SK-N-SH (cell line): ENCODE measurements around the gene C14orf119. TPM values are rescaled to one million over a fixed set of nuclear protein-coding genes. Genes with fewer than 3 reads are reported as not detected.

Experiments used
- CHD2 ChIP-seq: fragments of 150-350 bp; IDR thresholded peaks from 2 replicates; pipeline ENCODE4 v1.6.1; 2018; ENCODE audit warnings: low read length; ENCODE audit not compliant: partially characterized antibody
- ELF1 ChIP-seq: IDR thresholded peaks from 2 replicates; pipeline ENCODE4 v1.4.0; 2012
- EP300 ChIP-seq, 2 experiments: IDR thresholded peaks; 2 replicates each; pipeline versions ENCODE4 v1.4.0 to v1.6.1; 2012; ENCODE audit warnings: borderline replicate concordance in 1 of 2, low read depth in 1 of 2, low read length in 1 of 2
- EZH2phosphoT487 ChIP-seq: fragments of 200-600 bp; sonication (generic); IDR thresholded peaks from 2 replicates; pipeline ENCODE4 v1.6.1; 2017; ENCODE audit warnings: low read depth, mixed run types, mild to moderate bottlenecking, antibody characterized with exemption, moderate library complexity, borderline replicate concordance
- FOSL2 ChIP-seq: IDR thresholded peaks from 2 replicates; pipeline ENCODE4 v1.4.0; 2012; ENCODE audit warnings: low read depth, mild to moderate bottlenecking, moderate library complexity, borderline replicate concordance
- FOXJ3 ChIP-seq: sonication (generic); formaldehyde crosslinking; IDR thresholded peaks from 2 replicates; pipeline ENCODE4 v1.5.1; 2020; ENCODE audit warnings: mild to moderate bottlenecking, missing genetic modification reagents
- FOXM1 ChIP-seq: IDR thresholded peaks from 2 replicates; pipeline ENCODE4 v1.4.0; 2012; ENCODE audit warnings: low read depth, mild to moderate bottlenecking
- GABPA ChIP-seq: IDR thresholded peaks from 2 replicates; pipeline ENCODE4 v1.4.0; 2012; ENCODE audit warnings: low read depth, mild to moderate bottlenecking
- GATA2 ChIP-seq: sonication (generic); formaldehyde crosslinking; IDR thresholded peaks from 2 replicates; pipeline ENCODE4 v1.5.0; 2020; ENCODE audit warnings: mild to moderate bottlenecking, missing genetic modification reagents
- JUND ChIP-seq: IDR thresholded peaks from 2 replicates; pipeline ENCODE4 v1.4.0; 2012
- MEF2A ChIP-seq: IDR thresholded peaks from 2 replicates; pipeline ENCODE4 v1.4.0; 2012; ENCODE audit warnings: low read depth, borderline replicate concordance
- NFIC ChIP-seq: IDR thresholded peaks from 2 replicates; pipeline ENCODE4 v1.4.0; 2012; ENCODE audit warnings: borderline replicate concordance
- NRF1 ChIP-seq: IDR thresholded peaks from 2 replicates; pipeline ENCODE4 v1.6.1; 2012; ENCODE audit warnings: low read depth, mild to moderate bottlenecking, low read length
- PBX3 ChIP-seq: IDR thresholded peaks from 2 replicates; pipeline ENCODE4; 2012
- POLR2AphosphoS5 ChIP-seq: IDR thresholded peaks from 2 replicates; pipeline ENCODE4 v1.6.1; 2012; ENCODE audit warnings: low read depth, low read length
- RAD21 ChIP-seq: IDR thresholded peaks from 2 replicates; pipeline ENCODE4 v1.6.1; 2012; ENCODE audit warnings: mild to moderate bottlenecking, low read length
- RCOR1 ChIP-seq: fragments of 150-350 bp; IDR thresholded peaks from 2 replicates; pipeline ENCODE4 v1.6.1; 2017; ENCODE audit warnings: antibody characterized with exemption, low read length
- RFX5 ChIP-seq: IDR thresholded peaks from 2 replicates; pipeline ENCODE4 v1.6.1; 2012; ENCODE audit warnings: mild to moderate bottlenecking, improper control_type of control experiment, low read length
- RXRA ChIP-seq: IDR thresholded peaks from 2 replicates; pipeline ENCODE4 v1.4.0; 2012; ENCODE audit warnings: low read depth, mild to moderate bottlenecking, borderline replicate concordance
- SIN3A ChIP-seq: IDR thresholded peaks from 2 replicates; pipeline ENCODE4 v1.6.1; 2012; ENCODE audit warnings: low read depth, mild to moderate bottlenecking, low read length, moderate library complexity, borderline replicate concordance
- SMC3 ChIP-seq: IDR thresholded peaks from 2 replicates; pipeline ENCODE4 v1.6.1; 2012; ENCODE audit warnings: low read depth, low read length, improper control_type of control experiment
- TAF1 ChIP-seq: IDR thresholded peaks from 2 replicates; pipeline ENCODE4 v1.6.1; 2012; ENCODE audit warnings: low read depth, mild to moderate bottlenecking, low read length, moderate library complexity, borderline replicate concordance
- TCF12 ChIP-seq: IDR thresholded peaks from 2 replicates; pipeline ENCODE4 v1.4.0; 2012
- TEAD4 ChIP-seq: IDR thresholded peaks from 2 replicates; pipeline ENCODE4 v1.4.0; 2012; ENCODE audit warnings: mild to moderate bottlenecking, borderline replicate concordance; ENCODE audit not compliant: insufficient read depth
- polyA plus RNA-seq, 3 experiments: library from polyadenylated mRNA; depleted of rRNA; stranded (reverse); fragments of >200 nt; gene quantifications; 2 replicates each; pipeline ENCODE4 v1.2.3, GENCODE V29; 2012
- TF ChIP-seq, protein P1 (sequence below): fragments of 150-350 bp; IDR thresholded peaks from 2 replicates; pipeline ENCODE4 v1.6.1; 2016; ENCODE audit warnings: mild to moderate bottlenecking, low read depth, low read length
- TF ChIP-seq, protein P2 (sequence below): fragments of 200-600 bp; sonication (generic); IDR thresholded peaks from 2 replicates; pipeline ENCODE4 v1.6.1; 2017; ENCODE audit warnings: antibody characterized with exemption, mild to moderate bottlenecking, moderate library complexity
- TF ChIP-seq, protein P3 (sequence below): IDR thresholded peaks from 2 replicates; pipeline ENCODE4 v1.4.0; 2012; ENCODE audit warnings: low read depth

Gene C14orf119
- polyA plus RNA-seq, 1 of the 3 experiments (the other 2 are of a cell fraction), result 55.2 TPM

DNA sequence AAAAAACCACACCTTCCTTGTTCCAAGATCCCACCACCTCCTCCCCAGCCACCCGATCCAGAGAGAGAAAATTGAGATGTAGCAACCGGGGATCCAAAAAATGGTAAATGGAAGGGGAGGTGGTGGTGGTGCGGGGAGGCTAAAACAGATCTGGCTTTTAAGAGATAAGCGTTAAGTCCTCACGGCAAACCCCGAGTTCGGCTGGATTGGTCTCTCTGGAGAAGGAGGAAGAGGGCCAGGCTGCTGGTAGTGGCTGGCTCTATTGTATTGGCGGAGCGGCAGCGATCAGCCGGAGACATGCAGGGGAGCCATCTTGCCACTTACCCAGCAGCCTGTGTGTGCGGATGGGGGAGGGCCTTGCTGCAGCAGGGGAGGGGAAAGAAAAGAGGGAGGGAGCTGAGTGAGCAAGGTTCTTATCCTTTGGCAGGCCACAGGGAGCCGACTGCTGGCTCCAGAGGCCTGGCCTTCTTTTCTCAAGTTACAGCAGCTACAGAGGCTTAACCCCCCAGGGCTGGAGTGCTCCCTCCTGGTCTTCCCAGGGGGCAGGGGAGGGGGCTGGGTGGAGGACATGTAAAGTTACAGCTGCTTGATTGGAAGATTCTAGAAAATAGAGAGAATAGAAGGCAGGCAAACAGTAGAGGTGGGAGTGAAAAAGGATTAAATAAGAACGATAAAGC lies 23.9 kb upstream of the C14orf119 start (continued):
- TF ChIP-seq PBX3 (peak; percentile 15; the same call in 1 of the 2 replicates), MEF2A (no peak), NFIC (no peak), RFX5 (no peak), GATA2 (CRISPR knock-in tag) (no peak), RXRA (peak; percentile 27; the same call in 1 of the 2 replicates), SMC3 (no peak), GABPA (no peak), SIN3A (no peak), FOXJ3 (no peak), ELF1 (no peak; the same call in 1 of the 2 replicates), CHD2 (peak; percentile 9), NRF1 (no peak), RCOR1 (no peak), EP300 (IDR thresholded peaks at IDR 0.05; ENCODE audit: borderline replicate concordance in 1 of 2, low read depth in 1 of 2, low read length in 1 of 2) (0 out of 4 replicates have a peak, but pooled peaks of 1 of the 2 experiments have one; percentile 19), FOXM1 (no peak), TEAD4 (no peak), EZH2phosphoT487 (no peak), FOSL2 (no peak), POLR2AphosphoS5 (peak; percentile 94), TAF1 (peak; percentile 97), TCF12 (peak; percentile 23; the same call in 1 of the 2 replicates), RAD21 (no peak), JUND (no peak)
- TF ChIP-seq, protein P1, sequence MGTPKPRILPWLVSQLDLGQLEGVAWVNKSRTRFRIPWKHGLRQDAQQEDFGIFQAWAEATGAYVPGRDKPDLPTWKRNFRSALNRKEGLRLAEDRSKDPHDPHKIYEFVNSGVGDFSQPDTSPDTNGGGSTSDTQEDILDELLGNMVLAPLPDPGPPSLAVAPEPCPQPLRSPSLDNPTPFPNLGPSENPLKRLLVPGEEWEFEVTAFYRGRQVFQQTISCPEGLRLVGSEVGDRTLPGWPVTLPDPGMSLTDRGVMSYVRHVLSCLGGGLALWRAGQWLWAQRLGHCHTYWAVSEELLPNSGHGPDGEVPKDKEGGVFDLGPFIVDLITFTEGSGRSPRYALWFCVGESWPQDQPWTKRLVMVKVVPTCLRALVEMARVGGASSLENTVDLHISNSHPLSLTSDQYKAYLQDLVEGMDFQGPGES, result no peak
- TF ChIP-seq, protein P2, sequence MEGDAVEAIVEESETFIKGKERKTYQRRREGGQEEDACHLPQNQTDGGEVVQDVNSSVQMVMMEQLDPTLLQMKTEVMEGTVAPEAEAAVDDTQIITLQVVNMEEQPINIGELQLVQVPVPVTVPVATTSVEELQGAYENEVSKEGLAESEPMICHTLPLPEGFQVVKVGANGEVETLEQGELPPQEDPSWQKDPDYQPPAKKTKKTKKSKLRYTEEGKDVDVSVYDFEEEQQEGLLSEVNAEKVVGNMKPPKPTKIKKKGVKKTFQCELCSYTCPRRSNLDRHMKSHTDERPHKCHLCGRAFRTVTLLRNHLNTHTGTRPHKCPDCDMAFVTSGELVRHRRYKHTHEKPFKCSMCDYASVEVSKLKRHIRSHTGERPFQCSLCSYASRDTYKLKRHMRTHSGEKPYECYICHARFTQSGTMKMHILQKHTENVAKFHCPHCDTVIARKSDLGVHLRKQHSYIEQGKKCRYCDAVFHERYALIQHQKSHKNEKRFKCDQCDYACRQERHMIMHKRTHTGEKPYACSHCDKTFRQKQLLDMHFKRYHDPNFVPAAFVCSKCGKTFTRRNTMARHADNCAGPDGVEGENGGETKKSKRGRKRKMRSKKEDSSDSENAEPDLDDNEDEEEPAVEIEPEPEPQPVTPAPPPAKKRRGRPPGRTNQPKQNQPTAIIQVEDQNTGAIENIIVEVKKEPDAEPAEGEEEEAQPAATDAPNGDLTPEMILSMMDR, result no peak
- TF ChIP-seq, protein P3, sequence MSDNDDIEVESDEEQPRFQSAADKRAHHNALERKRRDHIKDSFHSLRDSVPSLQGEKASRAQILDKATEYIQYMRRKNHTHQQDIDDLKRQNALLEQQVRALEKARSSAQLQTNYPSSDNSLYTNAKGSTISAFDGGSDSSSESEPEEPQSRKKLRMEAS, result peak; percentile 61; the same call in 1 of the 2 replicates
